Stimulated activated CD4-positive, alpha-beta T cell treated with anti-CD3 and anti-CD28 coated beads, Interleukin-15, amount 100 ng/mL, for 48 hours (primary cell): ENCODE results near the gene LCN9.
"Not testable (repeated sequence)": the region's sequence is repeated elsewhere in the genome, so short reads cannot be mapped to it uniquely, and the experiment has no call there.

Experiments
- DNase-seq, 2 donors: peaks; one replicate each; pipeline ENCODE4 v3.0.0-alpha.2; 2020; ENCODE audit warnings: low read depth in 2 of 2

Gene LCN9

GRCh38 chr9:135662758-135663450, at the start of gene LCN9:
TSS of gene LCN9 (plus strand) at chr9:135663309. CDS start at chr9:135663322, 13 bp downstream.
- no peak for DNase-seq

- DNase-seq, result no peak
These were observed 48.9 kb upstream of the LCN9 start for GRCh38 chr9:135613946-135614805.

- DNase-seq, result no peak
These were observed 48.1 kb upstream of the LCN9 start for GRCh38 chr9:135614821-135615665.

- no peak for DNase-seq
These were observed 47.2 kb upstream of the LCN9 start for GRCh38 chr9:135615666-135616618.

GRCh38 chr9:135616619-135617537, 46.2 kb upstream of the LCN9 start:
- no peak for DNase-seq

- no peak for DNase-seq
These were observed 45.6 kb upstream of the LCN9 start for GRCh38 chr9:135617538-135617900.

GRCh38 chr9:135617991-135618411, 45.1 kb upstream of the LCN9 start:
- no peak for DNase-seq

GRCh38 chr9:135618866-135619598, 44.1 kb upstream of the LCN9 start:
- no peak for DNase-seq

- DNase-seq, result no peak
These were observed 43.6 kb upstream of the LCN9 start for GRCh38 chr9:135619599-135619886.

- DNase-seq, result no peak
These were observed 42.6 kb upstream of the LCN9 start for GRCh38 chr9:135620558-135620957.

GRCh38 chr9:135622415-135623020, 40.6 kb upstream of the LCN9 start:
- no peak for DNase-seq

- DNase-seq, result no peak
These were observed 38.8 kb upstream of the LCN9 start for GRCh38 chr9:135624282-135624681.

- DNase-seq, result no peak
These were observed 30.3 kb upstream of the LCN9 start for GRCh38 chr9:135632841-135633240.

GRCh38 chr9:135636930-135637530, 26.1 kb upstream of the LCN9 start:
- not testable (repeated sequence) for DNase-seq

GRCh38 chr9:135639196-135639595, 23.9 kb upstream of the LCN9 start, which contains the start of gene GLT6D1:
TSS of gene GLT6D1 (minus strand) at chr9:135639540. CDS start at chr9:135639187, 353 bp downstream.
- DNase-seq, result no peak

GRCh38 chr9:135641047-135641446, 22.1 kb upstream of the LCN9 start:
- DNase-seq, result no peak

GRCh38 chr9:135641745-135642144, 21.4 kb upstream of the LCN9 start:
- no peak for DNase-seq

GRCh38 chr9:135644631-135645218, 18.4 kb upstream of the LCN9 start:
- no peak for DNase-seq
